Osteoblast (primary cell): Measurements from ENCODE around the gene MEGF11. TPM values are rescaled to one million over a fixed set of nuclear protein-coding genes. Genes with fewer than 3 reads are reported as not detected.

ENCODE experiments used
- DNase-seq: peaks from one replicate; pipeline ENCODE4 v3.0.0; 2011; ENCODE audit warnings: low spot score, mixed read lengths; ENCODE audit not compliant: insufficient read length; ENCODE audit errors: missing footprints
- H2AFZ ChIP-seq: 2 replicates; pipeline ENCODE4 v1.6.0; 2011; ENCODE audit warnings: mild to moderate bottlenecking, low read length
- H3K27ac ChIP-seq: 2 replicates; pipeline ENCODE4 v1.5.1; 2011; ENCODE audit warnings: mild to moderate bottlenecking, low read depth, low read length, moderate library complexity
- H3K27me3 ChIP-seq: 2 replicates; pipeline ENCODE4 v1.6.0; 2012; ENCODE audit warnings: mild to moderate bottlenecking, control low read depth, inconsistent platforms, low read length, moderate library complexity; ENCODE audit not compliant: insufficient read depth
- H3K36me3 ChIP-seq: 2 replicates; pipeline ENCODE4 v1.5.1; 2011; ENCODE audit warnings: mild to moderate bottlenecking, low read length, control low read depth, moderate library complexity; ENCODE audit not compliant: insufficient read depth
- H3K4me1 ChIP-seq: 2 replicates; pipeline ENCODE4 v1.5.1; 2011; ENCODE audit warnings: mild to moderate bottlenecking, low read length, control low read depth, moderate library complexity; ENCODE audit not compliant: insufficient read depth
- H3K4me2 ChIP-seq: 2 replicates; pipeline ENCODE4 v1.6.0; 2011; ENCODE audit warnings: mild to moderate bottlenecking, low read length; ENCODE audit not compliant: insufficient read depth
- H3K4me3 ChIP-seq: fragments of 200-600 bp; sonication (generic); 3 replicates; pipeline ENCODE4 v1.5.1; 2012; ENCODE audit warnings: mild to moderate bottlenecking, low read length, inconsistent platforms; ENCODE audit not compliant: insufficient read depth
- H3K79me2 ChIP-seq: 2 replicates; pipeline ENCODE4 v1.6.0; 2012; ENCODE audit warnings: mild to moderate bottlenecking, low read length, control low read depth, inconsistent platforms; ENCODE audit not compliant: insufficient read depth
- H3K9me3 ChIP-seq: 2 replicates; pipeline ENCODE4 v1.5.1; 2011; ENCODE audit warnings: low read depth, low read length, control low read depth
- H4K20me1 ChIP-seq: 2 replicates; pipeline ENCODE4 v1.6.0; 2012; ENCODE audit warnings: mild to moderate bottlenecking, low read length, control low read depth; ENCODE audit not compliant: insufficient read depth
- CTCF ChIP-seq: IDR thresholded peaks from 2 replicates; pipeline ENCODE4 v1.5.1; 2011; ENCODE audit warnings: mild to moderate bottlenecking, low read depth, low read length, moderate library complexity; ENCODE audit errors: extremely low read depth
- total RNA-seq: library from RNA; depleted of rRNA; stranded (reverse); fragments of >200 nt; gene quantifications from 2 replicates; pipeline ENCODE4 v1.2.3, GENCODE V29; 2012

Gene MEGF11
- total RNA-seq, 1 donor: not detected

GRCh38 chr15:66169023-66169422 lies 84.5 kb downstream of the MEGF11 start:
- Histone ChIP-seq H3K4me3 (no peak overlapping the region), H3K27ac (no peak overlapping the region), H3K79me2 (no peaks in the 10 kb centered on the region), H3K4me1 (no peaks in the 10 kb centered on the region), H2AFZ (no peak overlapping the region), H4K20me1 (no peaks in the 10 kb centered on the region), H3K36me3 (no peaks in the 10 kb centered on the region), H3K9me3 (no peaks in the 10 kb centered on the region), H3K27me3 (peaks cover 10% of the 10 kb centered on the region), H3K4me2 (no peak overlapping the region)
- TF ChIP-seq CTCF: no peak
- peak; percentile 15 for DNase-seq

GRCh38 chr15:66167854-66168253 lies 85.7 kb downstream of the MEGF11 start:
- H3K27me3 ChIP-seq: peaks cover 5% of the 10 kb centered on the region
- no peak for TF ChIP-seq CTCF
- DNase-seq: peak; percentile 41
- no peak overlapping the region for H3K27ac ChIP-seq
- no peak overlapping the region for H3K4me2 ChIP-seq
- H4K20me1 ChIP-seq: no peaks in the 10 kb centered on the region
- H3K4me3 ChIP-seq: no peak overlapping the region
- no peaks in the 10 kb centered on the region for H3K9me3 ChIP-seq
- no peaks in the 10 kb centered on the region for H3K79me2 ChIP-seq
- H3K36me3 ChIP-seq: no peaks in the 10 kb centered on the region
- no peak overlapping the region for H2AFZ ChIP-seq
- no peaks in the 10 kb centered on the region for H3K4me1 ChIP-seq

GRCh38 chr15:66165856-66166255 lies 87.7 kb downstream of the MEGF11 start:
- H3K27me3 ChIP-seq: peaks cover 3% of the 10 kb centered on the region
- no peaks in the 10 kb centered on the region for H3K4me1 ChIP-seq

GRCh38 chr15:66164788-66165187 lies 88.8 kb downstream of the MEGF11 start:
- H3K4me2 ChIP-seq: no peak overlapping the region
- no peaks in the 10 kb centered on the region for H3K9me3 ChIP-seq
- H2AFZ ChIP-seq: no peak overlapping the region
- H3K4me3 ChIP-seq: no peak overlapping the region
- H3K36me3 ChIP-seq: no peaks in the 10 kb centered on the region
- H3K27me3 ChIP-seq: peaks cover 3% of the 10 kb centered on the region
- TF ChIP-seq CTCF: no peak
- no peak overlapping the region for H3K27ac ChIP-seq
- no peaks in the 10 kb centered on the region for H4K20me1 ChIP-seq
- H3K4me1 ChIP-seq: no peaks in the 10 kb centered on the region
- DNase-seq: no peak
- H3K79me2 ChIP-seq: no peaks in the 10 kb centered on the region

More at GRCh38 chr15:66165856-66166255, 87.7 kb downstream of the MEGF11 start:
- peak; percentile 48 for DNase-seq
- Histone ChIP-seq H3K4me2 (no peak overlapping the region), H3K79me2 (no peaks in the 10 kb centered on the region), H3K36me3 (no peaks in the 10 kb centered on the region), H2AFZ (no peak overlapping the region), H3K27ac (no peak overlapping the region), H3K9me3 (no peaks in the 10 kb centered on the region), H3K4me3 (no peak overlapping the region), H4K20me1 (no peaks in the 10 kb centered on the region)
- TF ChIP-seq CTCF: no peak
